Astrocyte of the spinal cord (primary cell): ENCODE data around the gene FKRP.

Experiments used
- DNase-seq: peaks from one replicate; pipeline ENCODE4 v3.0.0; 2011; ENCODE audit warnings: low read depth, low spot score
- H3K4me3 ChIP-seq: 2 replicates; pipeline ENCODE4 v1.5.1; 2011; ENCODE audit warnings: low read depth, mild to moderate bottlenecking, low read length, moderate library complexity
- in situ Hi-C: cut with HindIII; loops from 2 replicates; pipeline ENCODE4 v1.10.0; 2017; ENCODE audit warnings: low sequenced_read_pairs
- TF ChIP-seq, protein P1 (sequence below): IDR thresholded peaks from 2 replicates; pipeline ENCODE4 v1.5.1; 2012; ENCODE audit warnings: low read depth, mild to moderate bottlenecking, low read length, inconsistent platforms

The FKRP gene

DNA sequence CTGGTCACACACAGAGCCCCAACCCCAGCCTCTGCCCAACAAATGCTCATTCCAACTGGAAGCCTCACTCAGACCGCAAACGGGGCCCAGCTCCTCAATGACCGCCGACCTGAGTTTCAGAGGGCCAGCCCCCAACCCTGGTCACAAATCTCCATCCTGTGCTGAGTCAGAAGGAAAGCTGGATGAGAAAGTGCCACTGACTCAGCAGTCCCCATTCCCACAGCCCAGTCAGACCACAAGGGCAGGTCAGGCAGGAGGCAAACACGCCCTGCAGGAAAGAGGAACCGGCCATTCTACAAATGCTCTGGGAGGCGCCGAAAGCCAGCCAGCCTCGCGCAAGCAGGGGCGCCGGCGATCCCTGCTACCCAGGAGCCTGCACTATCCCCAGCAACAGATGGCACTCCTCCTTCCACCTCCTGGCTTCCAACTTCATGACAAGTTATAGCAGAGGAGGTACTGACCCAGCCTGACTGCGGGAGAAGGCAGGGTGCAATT lies 14.8 kb upstream of the FKRP start:
- TF ChIP-seq, protein P1, sequence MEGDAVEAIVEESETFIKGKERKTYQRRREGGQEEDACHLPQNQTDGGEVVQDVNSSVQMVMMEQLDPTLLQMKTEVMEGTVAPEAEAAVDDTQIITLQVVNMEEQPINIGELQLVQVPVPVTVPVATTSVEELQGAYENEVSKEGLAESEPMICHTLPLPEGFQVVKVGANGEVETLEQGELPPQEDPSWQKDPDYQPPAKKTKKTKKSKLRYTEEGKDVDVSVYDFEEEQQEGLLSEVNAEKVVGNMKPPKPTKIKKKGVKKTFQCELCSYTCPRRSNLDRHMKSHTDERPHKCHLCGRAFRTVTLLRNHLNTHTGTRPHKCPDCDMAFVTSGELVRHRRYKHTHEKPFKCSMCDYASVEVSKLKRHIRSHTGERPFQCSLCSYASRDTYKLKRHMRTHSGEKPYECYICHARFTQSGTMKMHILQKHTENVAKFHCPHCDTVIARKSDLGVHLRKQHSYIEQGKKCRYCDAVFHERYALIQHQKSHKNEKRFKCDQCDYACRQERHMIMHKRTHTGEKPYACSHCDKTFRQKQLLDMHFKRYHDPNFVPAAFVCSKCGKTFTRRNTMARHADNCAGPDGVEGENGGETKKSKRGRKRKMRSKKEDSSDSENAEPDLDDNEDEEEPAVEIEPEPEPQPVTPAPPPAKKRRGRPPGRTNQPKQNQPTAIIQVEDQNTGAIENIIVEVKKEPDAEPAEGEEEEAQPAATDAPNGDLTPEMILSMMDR: no peak
- H3K4me3 ChIP-seq: no peak overlapping the region
- in situ Hi-C loops: no loop called here
- DNase-seq: peak; percentile 94

DNA sequence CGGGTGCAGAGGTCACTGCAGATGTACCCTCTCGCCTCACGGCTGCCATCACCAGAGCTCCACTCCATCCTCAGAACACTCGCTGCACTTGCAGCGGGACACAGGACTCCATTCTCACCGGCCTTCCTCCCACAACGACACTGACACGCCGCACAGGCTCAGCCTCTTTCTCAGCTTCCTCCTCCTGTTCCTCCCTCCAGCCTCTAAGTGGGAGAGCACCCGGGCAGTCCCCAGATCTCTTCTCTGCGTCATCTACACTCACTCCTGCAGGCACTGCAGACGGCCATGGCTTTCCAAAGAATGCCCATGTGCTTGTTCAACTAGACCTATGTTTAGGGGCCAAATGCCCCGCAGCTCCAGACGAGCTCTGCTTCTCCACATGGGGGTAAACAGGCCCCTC lies 14.3 kb upstream of the FKRP start:
- in situ Hi-C loops: no loop called here
- no peak overlapping the region for H3K4me3 ChIP-seq
- TF ChIP-seq, protein P1: no peak
- no peak for DNase-seq

DNA sequence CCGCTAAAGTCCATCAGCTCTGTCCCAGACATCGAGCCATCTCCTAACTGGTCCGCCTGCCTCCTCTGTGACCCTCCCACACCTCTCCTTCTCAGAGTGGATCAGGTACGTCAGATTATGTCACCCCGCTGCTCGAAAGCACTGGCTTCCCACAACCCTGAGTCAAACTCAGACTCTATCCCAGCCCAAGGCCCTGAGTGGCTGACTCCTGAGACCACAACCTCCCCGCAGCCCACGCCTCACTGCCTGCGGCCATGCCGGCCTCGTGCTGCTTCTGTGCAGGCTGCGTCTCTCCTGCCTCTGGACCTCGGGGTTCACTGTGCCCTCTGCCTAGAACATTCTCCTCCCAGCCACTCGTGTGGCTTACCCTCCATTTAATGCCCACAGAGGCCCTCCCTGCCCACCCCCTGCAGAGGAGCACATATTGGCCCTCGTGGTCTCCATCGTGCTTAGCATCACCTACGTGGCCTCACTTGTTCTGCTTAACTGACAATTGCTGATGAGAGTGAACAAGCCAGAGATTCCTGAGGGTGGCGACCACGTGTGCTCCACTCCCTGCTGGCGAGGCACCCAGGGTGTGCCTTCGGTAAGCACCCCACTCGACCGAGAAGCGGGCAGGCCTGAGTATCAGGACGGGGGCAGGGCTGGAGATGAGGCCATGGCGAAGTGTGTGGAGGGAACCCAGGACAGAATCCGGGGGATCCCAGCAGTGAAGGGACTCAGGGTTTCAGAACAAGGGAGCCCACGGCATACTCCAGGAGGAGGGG lies 13.5 kb upstream of the FKRP start:
- no peak for DNase-seq
- TF ChIP-seq, protein P1: no peak
- H3K4me3 ChIP-seq: no peak overlapping the region
- in situ Hi-C loops: no loop called here

DNA sequence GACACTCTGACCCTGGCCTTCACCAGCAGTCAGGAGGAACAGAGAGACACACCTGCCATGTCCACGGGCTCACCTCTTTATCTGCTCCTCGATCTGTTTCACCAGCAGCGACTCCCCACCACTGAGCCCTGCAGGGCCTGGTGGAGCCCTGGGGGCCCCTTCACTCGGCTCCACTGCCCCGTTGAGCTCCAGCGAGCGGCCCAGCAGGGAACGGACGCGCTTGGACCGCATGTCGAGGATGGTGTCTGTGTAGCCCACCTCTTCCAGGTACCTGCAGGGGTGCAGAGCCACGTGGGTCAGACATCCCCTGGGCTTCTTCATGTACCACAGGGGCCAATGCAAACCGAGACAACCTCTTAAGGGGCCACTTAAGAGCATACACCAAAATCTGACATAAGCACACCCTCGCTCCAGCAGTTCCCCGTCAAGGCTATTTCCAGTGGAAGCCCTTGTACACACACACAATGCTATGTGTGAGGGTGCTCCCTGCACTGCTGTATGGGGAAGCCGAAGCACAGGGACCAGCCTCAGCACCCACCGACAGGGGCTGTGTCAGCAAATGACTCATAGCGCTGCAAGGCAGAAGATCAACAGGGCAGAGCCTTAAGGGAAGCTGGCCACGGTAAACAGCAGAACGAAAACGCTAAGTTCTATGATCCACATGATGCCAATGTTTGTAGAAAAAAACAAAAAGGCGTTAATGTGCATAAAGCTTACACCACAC lies 12.7 kb upstream of the FKRP start:
- in situ Hi-C loops: no loop called here
- peak; percentile 71 for DNase-seq
- TF ChIP-seq, protein P1: peak; percentile 9
- no peak overlapping the region for H3K4me3 ChIP-seq

DNA sequence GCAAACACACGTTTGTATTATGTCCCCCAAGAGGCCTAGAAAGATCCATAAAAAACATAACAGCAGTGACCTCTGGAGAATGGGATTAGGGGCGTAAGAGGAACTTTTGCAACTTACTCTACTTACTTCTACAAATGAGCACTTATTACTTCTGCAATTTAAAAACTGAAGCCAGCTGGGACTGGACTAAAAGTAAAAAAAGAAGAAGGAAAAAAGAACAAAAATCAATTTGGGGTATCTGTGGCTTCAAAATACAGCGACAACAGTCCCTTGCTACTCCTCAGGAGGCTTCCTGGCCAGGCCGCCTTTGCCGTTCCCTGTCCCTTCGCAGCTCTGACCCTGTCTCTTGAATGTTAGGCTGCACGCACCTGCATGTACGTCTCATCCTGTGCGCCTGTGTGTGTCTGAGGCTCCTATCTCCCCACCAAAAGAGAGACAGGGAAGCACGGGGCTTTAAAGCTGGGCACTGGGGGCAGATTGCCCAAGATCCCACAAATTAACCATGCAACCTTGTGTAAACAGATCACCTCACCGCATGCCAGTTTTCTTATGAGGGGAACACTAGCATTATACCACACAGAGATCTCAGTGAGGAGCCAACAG lies 12.1 kb upstream of the FKRP start:
- in situ Hi-C loops: no loop called here
- no peak overlapping the region for H3K4me3 ChIP-seq
- no peak for DNase-seq
- TF ChIP-seq, protein P1: no peak

DNA sequence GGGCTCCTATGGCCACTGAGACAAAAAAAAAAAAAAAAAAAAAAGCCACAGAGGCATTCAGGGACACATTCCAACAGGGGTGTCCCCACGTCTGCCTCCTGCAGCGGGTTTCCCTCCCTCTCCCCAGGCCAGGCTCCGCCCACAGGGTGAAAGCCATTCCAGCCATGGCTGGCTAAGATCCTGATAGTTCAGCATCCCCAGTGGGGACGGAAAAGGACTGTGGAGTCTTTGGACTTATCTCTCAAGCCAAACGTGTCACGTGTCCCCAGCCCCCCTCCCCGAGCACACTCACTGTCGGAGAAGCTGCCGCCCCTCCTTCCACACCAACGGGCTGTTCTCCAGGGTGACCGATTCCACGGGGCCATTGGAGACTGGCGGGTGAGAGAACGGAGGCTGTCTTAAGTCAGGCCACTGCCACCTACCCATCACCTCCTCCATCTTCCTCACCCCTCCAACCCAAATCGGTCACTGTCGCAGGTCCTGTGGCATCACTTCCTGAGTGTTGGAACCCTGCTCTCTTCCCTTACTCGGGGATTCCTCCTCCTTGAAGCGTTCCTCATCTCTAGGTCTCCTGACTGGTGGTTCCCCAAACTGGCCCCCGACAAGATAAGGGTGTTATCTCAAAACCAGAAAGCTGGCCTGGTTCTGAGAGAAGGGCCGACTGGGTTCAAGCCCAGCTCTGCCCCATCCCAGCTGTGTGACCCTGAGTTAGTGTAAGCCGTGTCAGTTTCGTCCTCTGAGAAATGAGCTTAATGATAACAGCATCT lies 9.1 kb upstream of the FKRP start:
- in situ Hi-C loops: no loop called here
- no peak for DNase-seq

More for the DNA sequence above, 9.1 kb upstream of the FKRP start:
- H3K4me3 ChIP-seq: no peak overlapping the region
- TF ChIP-seq, protein P1: no peak
